Esophagus squamous epithelium (tissue), 5 donors: ENCODE results near the gene SECISBP2. TPM values are rescaled to one million over a fixed set of nuclear protein-coding genes. Genes with fewer than 3 reads are reported as not detected.

ENCODE experiments used
- DNase-seq: peaks from one replicate; lab custom pipeline; 2025; lab: John Stamatoyannopoulos, UW
- H3K27ac ChIP-seq, 4 donors: fragments of 200-600 bp; sonication (generic); one replicate each; pipeline ENCODE4 v1.5.1; 2016 to 2019; ENCODE audit warnings: mild to moderate bottlenecking in 1 of 4
- H3K27me3 ChIP-seq, 4 donors: fragments of 200-600 bp; sonication (generic); 1 replicate in 3 of 4; 2 replicates in 1 of 4; pipeline versions ENCODE4 v1.5.1 to v1.6.0; 2017 to 2021; ENCODE audit warnings: antibody characterized with exemption in 1 of 4
- H3K36me3 ChIP-seq, 3 donors: fragments of 200-600 bp; sonication (generic); one replicate each; pipeline ENCODE4 v1.5.1; 2016 to 2019
- H3K4me1 ChIP-seq, 3 donors: fragments of 200-600 bp; sonication (generic); one replicate each; pipeline ENCODE4 v1.5.1; 2017 to 2019
- H3K4me3 ChIP-seq, 4 donors: fragments of 200-600 bp; sonication (generic); 1 replicate in 3 of 4; 2 replicates in 1 of 4; pipeline ENCODE4 v1.5.1; 2016 to 2019; ENCODE audit warnings: mild to moderate bottlenecking in 2 of 4, moderate library complexity in 1 of 4
- H3K9me3 ChIP-seq, 3 donors: fragments of 200-600 bp; sonication (generic); one replicate each; pipeline ENCODE4 v1.5.1; 2016 to 2019
- POLR2A ChIP-seq, 4 donors: fragments of 450-650 bp; IDR thresholded peaks; one replicate each; pipeline ENCODE4 v1.6.1; 2017; ENCODE audit warnings: antibody characterized with exemption in 4 of 4, mild to moderate bottlenecking in 4 of 4, moderate library complexity in 3 of 4
- WGBS, 2 donors: methylation state at CpG; one replicate each; pipeline ENCODE4 v1.1.5; 2018; 5-methylcytosine and 5-hydroxymethylcytosine counted together
- intact Hi-C: fragments of 100-400 bp; cut with DNase I; formaldehyde crosslinking; loops from one replicate; pipeline ENCODE4 v1.15.0; 2022
- total RNA-seq, 4 donors: library from RNA; depleted of rRNA; stranded (reverse); fragments of >200 nt; gene quantifications; one replicate each; pipeline ENCODE4 v1.1.0, GENCODE V29; 2016
- TF ChIP-seq, protein P1 (sequence below), 6 experiments: fragments of 450-650 bp in 4 of 6; fragments of 200-600 bp in 2 of 6; sonication (generic) in 2 of 6; IDR thresholded peaks; one replicate each; pipeline ENCODE4 v1.5.1; 2016 to 2019; ENCODE audit warnings: antibody characterized with exemption in 6 of 6, mild to moderate bottlenecking in 4 of 6, moderate library complexity in 4 of 6
- donor health status: DM: yes; HTN: yes; CAD: no.

Gene SECISBP2
- total RNA-seq, 4 donors from 2014 or later = 23.1 to 50.9 (median 27.7) TPM

DNA sequence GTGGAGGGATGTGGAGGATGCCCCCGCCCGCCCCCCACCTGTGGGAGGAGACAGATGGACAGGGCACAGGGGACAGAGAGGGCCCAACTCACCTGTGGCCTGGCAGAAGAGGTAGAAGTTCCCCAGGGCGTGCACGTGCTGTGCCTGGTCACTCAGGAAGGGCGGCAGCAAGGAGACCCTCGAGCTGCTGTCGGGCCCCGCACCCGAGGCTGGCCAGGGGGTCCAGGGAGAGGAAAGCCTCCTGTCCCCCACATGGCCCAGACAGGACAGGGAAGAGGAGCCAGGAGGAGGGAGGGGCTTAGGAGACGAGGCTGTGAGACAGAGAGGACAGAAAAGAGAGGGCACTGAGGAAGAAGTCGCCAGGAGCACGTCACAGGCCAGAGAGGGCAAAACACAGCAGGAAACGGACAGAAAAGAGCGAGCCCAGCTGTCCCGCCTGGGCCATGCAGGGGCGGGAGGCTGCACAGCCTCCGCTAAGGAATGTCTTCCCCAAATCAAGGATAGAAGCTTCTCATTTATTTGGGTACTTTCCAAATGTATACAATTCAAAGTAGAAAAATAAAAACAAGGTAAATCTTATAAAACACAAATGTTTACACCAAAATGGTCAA is 58.5 kb downstream of the SECISBP2 start:
- H3K27me3 ChIP-seq = no peaks in the 10 kb centered on the region
- WGBS, 2 donors = 89 to 92% methylated on average over 11 to 16 of the region's 17 CpGs
- TF ChIP-seq, protein P1, sequence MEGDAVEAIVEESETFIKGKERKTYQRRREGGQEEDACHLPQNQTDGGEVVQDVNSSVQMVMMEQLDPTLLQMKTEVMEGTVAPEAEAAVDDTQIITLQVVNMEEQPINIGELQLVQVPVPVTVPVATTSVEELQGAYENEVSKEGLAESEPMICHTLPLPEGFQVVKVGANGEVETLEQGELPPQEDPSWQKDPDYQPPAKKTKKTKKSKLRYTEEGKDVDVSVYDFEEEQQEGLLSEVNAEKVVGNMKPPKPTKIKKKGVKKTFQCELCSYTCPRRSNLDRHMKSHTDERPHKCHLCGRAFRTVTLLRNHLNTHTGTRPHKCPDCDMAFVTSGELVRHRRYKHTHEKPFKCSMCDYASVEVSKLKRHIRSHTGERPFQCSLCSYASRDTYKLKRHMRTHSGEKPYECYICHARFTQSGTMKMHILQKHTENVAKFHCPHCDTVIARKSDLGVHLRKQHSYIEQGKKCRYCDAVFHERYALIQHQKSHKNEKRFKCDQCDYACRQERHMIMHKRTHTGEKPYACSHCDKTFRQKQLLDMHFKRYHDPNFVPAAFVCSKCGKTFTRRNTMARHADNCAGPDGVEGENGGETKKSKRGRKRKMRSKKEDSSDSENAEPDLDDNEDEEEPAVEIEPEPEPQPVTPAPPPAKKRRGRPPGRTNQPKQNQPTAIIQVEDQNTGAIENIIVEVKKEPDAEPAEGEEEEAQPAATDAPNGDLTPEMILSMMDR (IDR thresholded peaks at IDR 0.05) = no peak
- no peak for TF ChIP-seq POLR2A (IDR thresholded peaks at IDR 0.05)
- H3K4me3 ChIP-seq = no peak overlapping the region
- H3K27ac ChIP-seq = no peak overlapping the region
- intact Hi-C loops = no loop called here
- H3K36me3 ChIP-seq = peaks cover 0 to 58% (median 5%) of the 10 kb centered on the region in 3 donors
- peaks cover 0 to 9% (median 6%) of the 10 kb centered on the region in 3 donors for H3K4me1 ChIP-seq
- no peaks in the 10 kb centered on the region for H3K9me3 ChIP-seq
- no peak for DNase-seq

DNA sequence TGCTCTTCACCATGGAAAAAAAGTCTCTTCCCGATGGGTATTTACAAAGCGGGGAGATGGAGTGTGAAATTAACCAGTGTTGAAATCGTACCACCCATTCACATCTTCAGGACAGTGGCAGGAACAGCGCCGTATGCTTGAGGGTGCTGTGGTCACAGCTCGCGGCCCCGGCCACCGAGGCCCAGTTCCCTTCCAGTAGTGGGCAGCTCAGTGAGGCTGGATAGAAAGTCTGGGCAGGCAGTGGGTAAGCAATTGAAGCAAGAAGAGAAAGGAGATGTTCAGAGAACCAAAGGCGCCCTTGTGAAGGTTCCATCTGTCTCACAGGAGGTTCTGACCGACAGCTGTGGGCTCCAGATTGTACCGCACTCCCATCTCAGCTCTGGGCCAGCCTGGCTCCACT is 59.1 kb downstream of the SECISBP2 start:
- TF ChIP-seq, protein P1 (IDR thresholded peaks at IDR 0.05) = no peak
- no peak for TF ChIP-seq POLR2A (IDR thresholded peaks at IDR 0.05)
- no peak for DNase-seq
- no peaks in the 10 kb centered on the region for H3K9me3 ChIP-seq
- H3K36me3 ChIP-seq = peaks cover 0 to 64% (median 5%) of the 10 kb centered on the region in 3 donors
- no peak overlapping the region for H3K4me3 ChIP-seq
- H3K27ac ChIP-seq = no peak overlapping the region
- no peaks in the 10 kb centered on the region for H3K27me3 ChIP-seq
- intact Hi-C loops = no loop called here
- peaks cover 0 to 9% (median 6%) of the 10 kb centered on the region in 3 donors for H3K4me1 ChIP-seq
- WGBS, 2 donors = 81 to 93% methylated on average over 11 to 12 of the region's 12 CpGs

GRCh38 chr9:89378541-89378940 is 60.2 kb downstream of the SECISBP2 start:
- Histone ChIP-seq H3K27me3 (no peaks in the 10 kb centered on the region), H3K4me3 (no peak overlapping the region), H3K36me3 (peaks cover 3 to 75% (median 5%) of the 10 kb centered on the region in 3 donors), H3K9me3 (no peaks in the 10 kb centered on the region), H3K27ac (no peak overlapping the region), H3K4me1 (peaks cover 0 to 9% (median 6%) of the 10 kb centered on the region in 3 donors)
- intact Hi-C loops = no loop called here
- no peak for TF ChIP-seq POLR2A (IDR thresholded peaks at IDR 0.05)
- TF ChIP-seq, protein P1 (IDR thresholded peaks at IDR 0.05) = no peak
- no peak for DNase-seq
- WGBS, 2 donors = 87 to 89% methylated on average over 17 to 20 of the region's 21 CpGs

DNA sequence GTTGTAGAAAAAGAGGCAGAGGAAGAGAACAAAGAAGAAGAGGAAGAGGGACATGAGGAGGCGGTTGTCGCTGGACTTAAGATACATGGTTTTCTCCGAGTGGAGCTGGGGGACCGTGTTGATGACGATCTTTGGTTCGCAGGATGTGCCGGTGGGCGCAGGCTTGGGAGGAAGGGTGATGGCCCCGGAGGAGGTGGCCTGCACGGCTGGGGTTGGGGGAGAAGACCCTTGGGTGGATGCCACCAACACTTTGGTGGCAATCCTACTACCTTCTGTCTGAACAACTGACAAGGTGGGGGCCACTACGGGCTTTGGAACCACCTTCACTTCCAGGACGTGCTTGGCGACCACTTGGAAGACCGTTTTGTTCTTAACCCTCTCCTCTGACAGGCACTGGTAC is 60.7 kb downstream of the SECISBP2 start:
- TF ChIP-seq, protein P1 (IDR thresholded peaks at IDR 0.05) = no peak
- no peak for TF ChIP-seq POLR2A (IDR thresholded peaks at IDR 0.05)
- H3K4me1 ChIP-seq = peaks cover 0 to 9% (median 6%) of the 10 kb centered on the region in 3 donors
- H3K9me3 ChIP-seq = no peaks in the 10 kb centered on the region
- intact Hi-C loops = no loop called here
- no peaks in the 10 kb centered on the region for H3K27me3 ChIP-seq
- no peak overlapping the region for H3K4me3 ChIP-seq
- H3K36me3 ChIP-seq = peaks cover 3 to 80% (median 5%) of the 10 kb centered on the region in 3 donors
- WGBS, 2 donors = 90 to 98% methylated on average over 14 of the region's 14 CpGs
- H3K27ac ChIP-seq = no peak overlapping the region
- no peak for DNase-seq

DNA sequence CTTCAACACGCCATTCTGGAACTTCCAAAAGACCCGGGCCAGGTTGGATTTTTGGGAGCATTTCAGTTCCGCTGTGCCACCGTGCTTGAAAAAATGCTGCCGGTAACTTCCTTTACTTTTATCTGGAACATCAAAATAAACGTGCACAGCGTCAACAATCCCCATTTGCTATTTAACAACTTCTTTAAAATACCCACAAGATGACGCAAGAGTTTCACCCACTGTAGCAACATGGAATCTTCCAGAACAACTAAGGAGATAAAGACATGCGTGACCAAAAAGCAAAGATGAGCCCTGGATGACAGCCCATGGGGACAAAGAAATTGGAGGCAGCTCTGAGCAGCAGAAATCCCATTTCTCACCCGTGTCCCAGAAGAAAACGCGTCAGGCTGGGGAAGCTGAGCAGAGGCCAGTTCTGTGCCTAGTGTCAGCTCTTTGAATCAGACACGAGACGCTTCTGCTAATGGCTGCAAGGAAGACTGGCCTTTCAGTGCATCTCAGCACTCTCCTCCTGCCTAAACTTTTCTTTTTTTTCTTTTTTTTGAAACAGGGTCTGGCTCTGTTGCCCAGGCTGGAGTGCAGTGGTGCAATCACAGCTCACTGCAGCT is 61.3 kb downstream of the SECISBP2 start:
- H3K4me1 ChIP-seq = peaks cover 0 to 9% (median 6%) of the 10 kb centered on the region in 3 donors
- H3K27ac ChIP-seq = no peak overlapping the region
- no peak for DNase-seq
- no peaks in the 10 kb centered on the region for H3K9me3 ChIP-seq
- intact Hi-C loops = no loop called here
- H3K27me3 ChIP-seq = no peaks in the 10 kb centered on the region
- H3K36me3 ChIP-seq = peaks cover 4 to 86% (median 5%) of the 10 kb centered on the region in 3 donors
- 84 to 88% methylated on average over 14 of the region's 14 CpGs for WGBS, 2 donors
- TF ChIP-seq, protein P1 (IDR thresholded peaks at IDR 0.05) = no peak
- TF ChIP-seq POLR2A (IDR thresholded peaks at IDR 0.05) = no peak
- no peak overlapping the region for H3K4me3 ChIP-seq
